MM.1S (cell line): ENCODE data around the gene HS6ST1.

Experiments
- EZH2 ChIP-seq: fragments of 300-600 bp; sonication (generic); optimal IDR thresholded peaks from 2 replicates; pipeline ENCODE3; 2017; ENCODE audit warnings: low read depth, mild to moderate bottlenecking, antibody characterized with exemption, low read length, mixed read lengths
- EZH2phosphoT487 ChIP-seq: fragments of 300-600 bp; sonication (generic); IDR thresholded peaks from 2 replicates; pipeline ENCODE4 v1.6.1; 2018; ENCODE audit warnings: antibody characterized with exemption, low read length

DNA sequence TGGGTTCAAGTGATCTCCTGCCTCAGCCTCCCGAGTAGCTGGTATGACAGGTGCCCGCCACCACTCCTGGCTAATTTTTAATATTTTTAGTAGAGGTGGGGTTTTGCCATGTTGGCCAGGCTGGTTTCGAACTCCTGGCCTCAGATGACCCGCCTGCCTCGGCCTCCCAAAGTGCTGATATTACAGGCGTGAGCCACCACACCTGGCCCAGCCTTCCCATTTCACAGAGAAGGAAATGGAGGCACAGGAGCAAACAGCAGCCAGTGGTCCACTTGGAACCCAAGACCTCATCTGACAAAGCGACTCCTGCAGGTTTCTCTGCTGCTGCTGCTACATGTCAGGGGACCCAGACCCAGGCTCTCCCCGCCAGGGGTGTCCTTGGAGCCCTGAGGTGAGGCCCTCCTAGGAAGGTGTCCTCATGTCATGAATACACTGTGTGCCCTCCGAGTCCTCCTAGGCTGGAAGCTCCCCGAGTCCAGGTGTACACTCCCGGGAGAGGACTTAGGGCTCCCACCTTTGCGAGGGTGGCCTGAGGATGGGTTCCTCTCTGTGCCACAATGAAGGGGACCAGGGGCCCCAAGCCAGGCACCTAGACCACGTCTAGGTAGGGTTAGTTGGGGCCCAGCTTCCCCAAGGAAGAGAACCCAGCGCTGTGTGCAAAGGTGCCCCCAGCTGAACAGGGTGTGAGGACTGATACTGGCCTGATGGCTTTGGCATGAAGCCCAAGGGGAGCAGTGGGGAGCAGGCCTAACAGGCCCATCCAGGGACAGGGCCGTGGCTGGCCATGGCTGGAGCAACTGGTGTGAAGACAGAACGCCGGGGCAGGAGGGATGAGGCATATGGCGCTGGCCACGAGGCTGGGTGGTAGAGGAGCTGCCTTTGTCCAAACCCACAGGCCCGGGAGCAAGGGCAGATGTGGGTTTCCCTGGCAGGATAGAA, 56.1 kb downstream of the HS6ST1 start:
- TF ChIP-seq EZH2phosphoT487 (no peak), EZH2 (no peak)
